Activated T-helper 1 cell treated with anti-CD3 and anti-CD28 coated beads, Interleukin-2, amount 50 U/mL, for 16 hours (primary cell): Measurements from ENCODE around the gene PCCA.
"Not testable (repeated sequence)": the region's sequence is repeated elsewhere in the genome, so short reads cannot be mapped to it uniquely, and the experiment has no call there.

ENCODE experiments used
- DNase-seq, 2 donors: peaks; one replicate each; pipeline ENCODE4 v3.0.0-alpha.2; 2020; ENCODE audit warnings: low read depth in 1 of 2, low spot score in 1 of 2

The PCCA gene

GRCh38 chr13:100096526-100096925 lies 7.6 kb downstream of the PCCA start:
- DNase-seq, result no peak

DNA sequence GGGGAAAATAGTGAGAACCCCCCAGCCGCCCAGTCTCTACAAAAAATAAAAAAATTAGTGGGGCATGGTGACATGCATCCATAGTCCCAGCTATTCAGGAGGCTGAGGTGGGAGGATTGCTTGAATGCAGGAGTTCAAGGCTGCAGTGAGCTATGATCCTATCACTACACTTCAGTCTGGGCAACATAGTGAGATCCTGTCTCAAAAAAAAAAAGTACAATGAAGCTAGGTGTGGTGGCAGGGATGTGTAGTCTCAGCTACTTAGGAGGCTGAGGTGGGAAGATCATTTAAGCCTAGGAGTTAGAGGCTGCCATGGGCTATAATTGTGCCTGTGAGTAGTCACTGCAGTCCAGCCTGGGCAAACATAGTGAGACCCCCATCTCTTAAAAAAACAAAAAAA lies 8.9 kb downstream of the PCCA start:
- no peak for DNase-seq

DNA sequence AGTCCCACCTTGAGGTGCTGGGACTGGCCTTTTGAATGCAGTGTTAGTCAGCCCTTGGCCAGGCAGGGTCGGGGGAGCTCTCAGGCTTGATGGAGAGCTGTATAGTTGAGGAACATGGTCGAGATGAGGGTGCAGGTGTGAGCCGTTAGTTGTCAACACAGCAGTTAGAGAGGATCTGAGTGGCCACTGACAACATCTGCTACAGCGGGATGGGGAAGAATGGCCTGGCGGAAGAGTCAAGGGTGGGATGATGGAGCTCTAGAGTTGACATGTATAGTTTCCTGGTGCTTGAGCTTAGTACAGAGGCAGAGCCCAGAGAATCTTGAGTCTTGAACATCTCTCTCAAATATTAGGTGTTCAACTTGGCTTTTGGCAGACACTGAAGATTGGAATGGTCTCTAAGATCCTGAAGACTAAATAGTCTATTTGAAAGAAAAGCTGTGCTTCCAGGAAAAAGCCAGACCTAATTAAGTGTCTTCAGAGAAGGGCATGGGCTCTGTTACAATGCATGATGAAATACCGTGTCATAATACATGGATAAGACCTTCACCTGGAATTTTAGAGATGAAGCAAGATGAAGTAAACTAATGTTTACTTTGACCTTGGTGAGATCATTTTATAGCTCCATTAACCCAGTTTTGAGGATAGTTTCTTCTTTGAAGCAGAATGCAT lies 9.7 kb downstream of the PCCA start:
- no peak for DNase-seq

GRCh38 chr13:100099117-100099445 lies 10.2 kb downstream of the PCCA start:
- DNase-seq, result not testable (repeated sequence)

- no peak for DNase-seq
Measured at GRCh38 chr13:100100115-100100879, 11.4 kb downstream of the PCCA start.

DNA sequence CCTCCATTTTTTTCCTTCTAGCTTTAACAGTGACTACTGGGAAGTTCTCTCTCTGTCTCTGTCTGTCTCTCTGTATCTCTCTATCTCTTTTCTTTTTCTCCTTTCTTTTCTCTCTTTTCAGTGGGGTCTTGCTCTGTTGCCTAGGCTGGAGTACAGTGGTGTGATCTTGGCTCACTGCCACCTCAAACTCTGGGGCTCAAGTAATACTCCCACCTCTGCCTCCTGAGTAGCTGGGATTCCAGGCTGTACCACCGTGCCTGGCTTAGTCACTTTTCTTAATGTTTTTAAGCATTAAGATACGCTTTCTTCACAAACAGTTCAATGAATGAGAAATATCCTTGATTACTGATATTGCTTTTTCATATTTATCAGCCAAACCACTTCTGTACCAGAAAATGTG lies 13.1 kb downstream of the PCCA start:
- no peak for DNase-seq

DNA sequence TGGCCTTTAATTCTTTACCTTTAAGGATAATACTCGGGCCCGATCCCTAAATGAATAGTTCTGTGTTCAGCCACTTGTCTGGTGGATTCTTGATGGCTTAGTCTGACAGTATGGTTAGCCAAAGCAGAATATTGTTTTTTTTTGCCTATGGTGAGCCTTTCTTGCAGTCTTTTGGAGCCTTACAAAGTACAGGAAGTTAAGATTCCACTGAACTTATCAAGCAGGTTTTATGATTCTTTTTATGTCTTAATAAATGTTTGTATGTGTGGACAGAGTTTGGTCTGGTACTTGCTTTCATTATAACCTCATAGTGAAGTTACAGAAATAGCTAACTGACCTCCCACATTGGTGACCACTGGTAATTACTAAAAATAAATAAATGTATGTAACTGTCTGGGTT lies 17.1 kb downstream of the PCCA start:
- DNase-seq, result no peak

DNA sequence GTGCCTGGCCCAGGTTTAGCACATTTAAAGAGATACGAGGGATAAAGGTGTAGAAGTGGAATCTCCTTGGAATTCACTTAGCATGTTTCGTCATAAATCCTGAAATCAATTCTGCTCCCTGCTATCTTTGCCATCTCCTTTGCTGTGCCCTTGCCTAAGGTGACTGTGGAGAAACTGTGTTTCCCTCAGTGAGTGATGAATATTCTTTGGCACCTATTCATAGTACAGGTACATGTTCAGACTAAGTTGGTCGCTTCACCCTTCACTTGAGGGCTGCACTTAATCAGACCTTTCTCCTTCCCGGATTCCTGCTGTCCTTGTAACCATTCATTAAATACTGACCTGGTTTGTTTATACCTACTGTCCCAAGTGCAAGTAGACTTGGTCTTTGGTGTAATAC lies 17.8 kb downstream of the PCCA start:
- no peak for DNase-seq

- no peak for DNase-seq
Measured at GRCh38 chr13:100108913-100109507, 20.1 kb downstream of the PCCA start.

DNA sequence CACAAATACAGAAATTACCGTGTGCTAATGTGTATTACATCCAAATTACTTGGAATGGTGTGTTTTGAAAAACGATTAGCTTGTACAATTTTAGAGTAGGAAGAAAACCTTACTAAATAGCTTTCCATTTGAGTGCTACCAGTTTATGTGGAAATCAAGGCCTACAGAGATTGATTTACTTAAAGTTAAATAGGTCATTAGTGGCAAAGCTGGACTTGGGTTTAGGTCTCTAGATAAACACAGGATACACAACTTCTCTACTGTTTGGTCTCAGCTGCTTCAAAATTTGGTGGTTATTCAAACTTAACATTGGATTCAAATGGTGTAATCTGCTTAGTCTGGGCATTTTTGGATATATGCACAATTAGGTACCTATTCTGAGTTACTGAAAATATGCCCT lies 21.4 kb downstream of the PCCA start:
- no peak for DNase-seq

GRCh38 chr13:100112186-100112838 lies 23.4 kb downstream of the PCCA start:
- DNase-seq, result no peak

- no peak for DNase-seq
Measured at GRCh38 chr13:100115693-100116254, 26.9 kb downstream of the PCCA start.

GRCh38 chr13:100124265-100124664 lies 35.4 kb downstream of the PCCA start:
- DNase-seq, result no peak

GRCh38 chr13:100125946-100126345 lies 37.1 kb downstream of the PCCA start:
- no peak for DNase-seq

GRCh38 chr13:100128373-100128772 lies 39.5 kb downstream of the PCCA start:
- no peak for DNase-seq

DNA sequence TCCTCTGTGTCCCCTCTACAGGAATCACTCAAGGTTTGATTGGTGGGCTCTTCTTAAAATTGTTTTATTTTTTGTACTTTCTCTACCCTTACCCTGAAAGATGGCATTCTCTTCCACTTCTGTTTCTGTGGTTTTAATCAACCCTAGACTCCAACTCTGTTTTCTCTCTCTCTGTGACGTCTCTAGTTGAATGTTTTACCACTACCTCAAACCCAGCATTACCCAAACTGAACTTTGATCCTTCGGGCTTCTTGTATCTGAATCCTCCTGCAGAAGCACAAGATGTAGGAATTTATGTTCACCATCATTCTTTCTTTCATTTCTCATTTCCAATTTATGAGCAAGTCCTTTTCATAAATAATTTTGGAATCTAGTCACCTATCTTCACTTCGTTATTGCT lies 39.9 kb downstream of the PCCA start:
- no peak for DNase-seq

DNA sequence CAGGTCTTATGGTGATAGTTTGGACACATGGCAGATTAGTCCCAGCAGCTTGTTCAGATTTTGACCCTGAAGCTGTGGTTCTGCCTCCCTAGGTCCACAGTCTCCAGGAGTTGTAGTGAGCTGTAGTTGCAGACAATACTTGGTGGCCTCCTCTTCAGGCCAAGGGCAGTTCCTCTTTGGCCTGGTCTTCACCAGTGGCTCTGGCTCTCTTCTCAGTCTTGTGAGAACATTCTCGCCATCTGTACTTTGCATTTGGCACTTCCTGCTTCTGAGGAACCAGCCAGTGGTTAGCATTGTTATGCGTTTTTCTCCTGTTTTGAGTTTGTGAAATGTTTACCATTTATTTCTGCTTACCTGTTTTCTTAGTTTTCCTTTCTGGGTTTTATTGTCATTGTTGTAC lies 40.7 kb downstream of the PCCA start:
- no peak for DNase-seq

DNA sequence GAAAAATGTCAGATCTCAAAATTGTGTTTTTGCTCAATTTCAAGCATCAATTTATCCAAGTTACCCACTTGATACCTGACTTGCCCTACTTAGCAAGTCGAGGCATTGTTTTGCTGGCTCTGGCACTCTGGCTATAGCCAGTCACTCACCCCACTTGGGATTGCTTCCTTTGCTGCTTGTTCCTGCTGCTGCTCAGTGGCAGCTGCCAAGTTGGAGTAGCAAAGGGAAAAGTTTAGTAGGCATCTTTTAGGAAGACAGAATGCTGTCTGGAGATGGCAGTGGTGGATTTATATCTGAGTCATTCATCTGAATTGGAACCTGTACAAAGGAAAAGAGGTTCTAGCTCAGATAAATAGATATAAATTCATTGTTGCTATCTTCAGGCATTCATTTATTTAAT lies 41.2 kb downstream of the PCCA start:
- no peak for DNase-seq

DNA sequence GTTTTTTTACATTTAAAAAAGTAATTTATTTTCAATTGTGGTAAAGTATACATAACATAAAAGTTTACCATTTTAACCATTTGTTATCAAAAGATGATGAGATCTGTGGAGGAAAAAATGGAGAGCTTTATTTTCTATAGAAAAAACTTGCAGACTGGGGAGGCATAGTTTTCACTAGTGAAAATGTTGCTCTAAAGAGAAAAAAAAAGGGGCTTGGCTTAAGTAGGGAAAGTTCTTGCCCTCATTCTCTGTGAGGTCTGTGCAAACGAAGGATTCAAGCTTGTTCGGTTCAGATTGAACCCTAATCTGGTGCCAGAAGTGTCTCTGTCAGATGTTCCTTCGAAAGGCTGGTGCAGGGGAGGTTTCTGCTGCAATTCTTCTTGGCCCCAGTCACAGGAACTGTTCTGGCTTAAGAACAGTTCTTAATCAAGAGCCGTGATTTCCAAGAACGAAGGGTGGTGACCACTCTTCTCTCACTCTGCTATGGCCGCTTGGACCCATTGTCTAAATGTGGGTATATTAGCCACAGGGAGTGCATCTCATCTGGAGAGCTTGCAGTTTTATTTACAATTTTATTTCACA lies 42.1 kb downstream of the PCCA start:
- no peak for DNase-seq

GRCh38 chr13:100131863-100132574 lies 43.1 kb downstream of the PCCA start:
- DNase-seq, result no peak
